GM23248 (cell line): ENCODE results near the gene HMGCL. TPM values are rescaled to one million over a fixed set of nuclear protein-coding genes. Genes with fewer than 3 reads are reported as not detected.

Source experiments
- DNase-seq: peaks from one replicate; pipeline ENCODE4 v3.0.0-alpha.2; 2015
- H2AFZ ChIP-seq: fragments of 200-600 bp; sonication (generic); 2 replicates; pipeline ENCODE4 v1.6.1; 2016; ENCODE audit warnings: antibody characterized with exemption
- H3F3A ChIP-seq: fragments of 200-600 bp; sonication (generic); 2 replicates; pipeline ENCODE4 v1.6.1; 2016; ENCODE audit warnings: mild to moderate bottlenecking, antibody characterized with exemption, mixed run types; ENCODE audit not compliant: insufficient read depth
- H3K27ac ChIP-seq: fragments of 200-600 bp; sonication (generic); 2 replicates; pipeline ENCODE4 v1.5.1; 2016; ENCODE audit warnings: mild to moderate bottlenecking
- H3K27me3 ChIP-seq: fragments of 200-600 bp; sonication (generic); replicated peaks from 2 replicates; pipeline ENCODE4 v1.6.1; 2016; ENCODE audit warnings: mild to moderate bottlenecking; ENCODE audit not compliant: insufficient read depth
- H3K36me3 ChIP-seq: fragments of 200-600 bp; sonication (generic); 2 replicates; pipeline ENCODE4 v1.6.1; 2016; ENCODE audit warnings: low read depth, mild to moderate bottlenecking
- H3K4me1 ChIP-seq: fragments of 200-600 bp; sonication (generic); 2 replicates; pipeline ENCODE4 v1.6.1; 2016; ENCODE audit warnings: mild to moderate bottlenecking; ENCODE audit not compliant: insufficient read depth
- H3K4me2 ChIP-seq: fragments of 200-600 bp; sonication (generic); one replicate; pipeline ENCODE4 v1.6.1; 2016; ENCODE audit warnings: mild to moderate bottlenecking; ENCODE audit not compliant: unreplicated experiment
- H3K4me3 ChIP-seq: fragments of 200-600 bp; sonication (generic); 2 replicates; pipeline ENCODE4 v1.5.1; 2016; ENCODE audit warnings: mild to moderate bottlenecking
- H3K79me2 ChIP-seq: fragments of 200-600 bp; sonication (generic); 2 replicates; pipeline ENCODE4 v1.6.1; 2016; ENCODE audit warnings: mild to moderate bottlenecking; ENCODE audit not compliant: insufficient read depth
- H3K9ac ChIP-seq: fragments of 200-600 bp; sonication (generic); 2 replicates; pipeline ENCODE4 v1.6.1; 2016; ENCODE audit warnings: mild to moderate bottlenecking
- H3K9me2 ChIP-seq: fragments of 200-600 bp; sonication (generic); 2 replicates; pipeline ENCODE4 v1.6.1; 2016; ENCODE audit warnings: mixed run types, mild to moderate bottlenecking, moderate library complexity; ENCODE audit not compliant: insufficient read depth
- H3K9me3 ChIP-seq: fragments of 200-600 bp; sonication (generic); one replicate; pipeline ENCODE4 v1.6.1; 2017; ENCODE audit warnings: low read depth
- H4K20me1 ChIP-seq: fragments of 200-600 bp; sonication (generic); 2 replicates; pipeline ENCODE4 v1.6.0; 2016; ENCODE audit not compliant: insufficient read depth
- EZH2 ChIP-seq: fragments of 200-600 bp; sonication (generic); IDR thresholded peaks from 2 replicates; pipeline ENCODE4 v1.6.1; 2018; ENCODE audit warnings: antibody characterized with exemption, mild to moderate bottlenecking; ENCODE audit not compliant: insufficient read depth, poor library complexity, severe bottlenecking
- EZH2phosphoT487 ChIP-seq: fragments of 200-600 bp; sonication (generic); IDR thresholded peaks from 2 replicates; pipeline ENCODE4 v1.6.1; 2018; ENCODE audit warnings: antibody characterized with exemption, moderate library complexity, mild to moderate bottlenecking, low read depth; ENCODE audit not compliant: insufficient read depth
- WGBS, 2 experiments: methylation state at CpG; one replicate each; pipeline ENCODE4 v1.1.6; 2015 to 2017; ENCODE audit warnings: low lambda C conversion rate in 2 of 2, low coverage in 1 of 2; ENCODE audit errors: missing lambda C conversion rate in 2 of 2; 5-methylcytosine and 5-hydroxymethylcytosine counted together
- in situ Hi-C: fragments of 300-500 bp; cut with MboI; formaldehyde crosslinking; loops from 2 replicates; pipeline ENCODE4 v1.15.0; 2020
- polyA plus RNA-seq: library from polyadenylated mRNA; unstranded; fragments of >200 nt; fragmentation: Nextera tagmentation; extraction: Ambion mirVana; gene quantifications from 2 replicates; pipeline ENCODE4 v1.2.1, GENCODE V29; 2016
- total RNA-seq: library from RNA; depleted of rRNA; stranded (reverse); fragments of >200 nt; shearing (Covaris generic); gene quantifications from 2 replicates; pipeline ENCODE4 v1.2.3, GENCODE V29; 2014

The HMGCL gene
- total and polyA plus RNA-seq, 2 experiments from 2014 or later = 49.3 to 50.8 TPM

- Histone ChIP-seq H3F3A (peaks cover 4% of the 10 kb centered on the region; the same call in 1 of the 2 replicates), H3K4me3 (peak overlapping the region; percentile 84; the same call in 1 of the 2 replicates), H3K9ac (peak overlapping the region; percentile 82; the same call in 1 of the 2 replicates), H3K36me3 (no peaks in the 10 kb centered on the region; the same call in 1 of the 2 replicates), H3K4me2 (peak overlapping the region; percentile 88), H3K79me2 (no peaks in the 10 kb centered on the region), H3K4me1 (peaks cover 7% of the 10 kb centered on the region; the same call in 1 of the 2 replicates), H4K20me1 (no peaks in the 10 kb centered on the region), H2AFZ (0 out of 2 replicates have a peak overlapping the region, but pooled peaks have one; percentile 90), H3K27me3 (no peaks in the 10 kb centered on the region), H3K9me2 (no peaks in the 10 kb centered on the region), H3K27ac (no peak overlapping the region; the same call in 1 of the 2 replicates), H3K9me3 (no peaks in the 10 kb centered on the region)
- no peak for TF ChIP-seq EZH2phosphoT487
- TF ChIP-seq EZH2 = no peak
- in situ Hi-C loops = no loop called here
- 97 to 100% methylated on average over 7 of the region's 7 CpGs for WGBS, 2 experiments
- DNase-seq = no peak
Measured at GRCh38 chr1:23799255-23799569, 26.0 kb downstream of the HMGCL start.

DNA sequence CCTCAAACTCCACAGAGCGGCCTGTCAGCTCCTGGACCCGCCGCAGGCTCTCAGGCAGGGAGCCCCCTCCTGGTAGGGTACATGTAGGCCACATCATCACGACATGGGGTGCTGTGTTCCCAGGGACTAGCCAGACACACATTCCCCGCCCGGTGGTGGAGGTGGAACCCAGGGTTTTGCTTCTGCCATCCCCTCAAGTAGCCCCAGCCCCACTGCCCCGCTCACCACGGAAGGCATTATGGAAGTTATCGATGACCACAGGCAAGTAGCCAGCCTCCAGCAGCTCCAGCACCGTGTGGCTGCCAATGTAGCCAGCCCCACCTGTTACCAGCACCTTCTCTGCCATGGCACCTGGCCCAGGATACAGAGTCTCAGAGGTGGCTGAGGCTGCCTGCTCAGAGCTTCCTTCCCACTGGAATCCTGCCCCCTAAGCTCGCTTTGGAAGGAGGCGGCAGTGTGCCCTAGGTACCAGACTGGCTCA is 26.5 kb downstream of the HMGCL start:
- H3K27ac ChIP-seq = no peak overlapping the region
- peak; percentile 21 for DNase-seq

GRCh38 chr1:23797478-23798448 is 27.5 kb downstream of the HMGCL start:
- H3K79me2 ChIP-seq = peaks cover 11% of the 10 kb centered on the region
- no peak overlapping the region for H2AFZ ChIP-seq
- no peak for DNase-seq
- in situ Hi-C loops = no loop called here
- H3F3A ChIP-seq = peaks cover 3% of the 10 kb centered on the region; the same call in 1 of the 2 replicates
- WGBS, 2 experiments = 81 to 83% methylated on average over 20 of the region's 20 CpGs
- no peaks in the 10 kb centered on the region; the same call in 1 of the 2 replicates for H3K36me3 ChIP-seq
- peaks cover 7% of the 10 kb centered on the region; the same call in 1 of the 2 replicates for H3K4me1 ChIP-seq
- H3K4me2 ChIP-seq = no peak overlapping the region
- H3K4me3 ChIP-seq = no peak overlapping the region
- no peaks in the 10 kb centered on the region for H4K20me1 ChIP-seq
- H3K27ac ChIP-seq = no peak overlapping the region
- no peak overlapping the region for H3K9ac ChIP-seq
- TF ChIP-seq EZH2 (no peak), EZH2phosphoT487 (no peak)
- H3K9me3 ChIP-seq = no peaks in the 10 kb centered on the region
- no peaks in the 10 kb centered on the region for H3K27me3 ChIP-seq
- no peaks in the 10 kb centered on the region for H3K9me2 ChIP-seq

More for the DNA sequence above, 26.5 kb downstream of the HMGCL start:
- H3K4me2 ChIP-seq = no peak overlapping the region
- no peak overlapping the region for H3K9ac ChIP-seq
- no peak for TF ChIP-seq EZH2
- no peak for TF ChIP-seq EZH2phosphoT487
- in situ Hi-C loops = no loop called here
- H4K20me1 ChIP-seq = no peaks in the 10 kb centered on the region
- no peak overlapping the region for H3K4me3 ChIP-seq
- no peak overlapping the region for H2AFZ ChIP-seq
- no peaks in the 10 kb centered on the region for H3K27me3 ChIP-seq
- H3F3A ChIP-seq = peaks cover 4% of the 10 kb centered on the region; the same call in 1 of the 2 replicates
- peaks cover 7% of the 10 kb centered on the region; the same call in 1 of the 2 replicates for H3K4me1 ChIP-seq
- peaks cover 1% of the 10 kb centered on the region; the same call in 1 of the 2 replicates for H3K79me2 ChIP-seq
- 93% methylated on average over 11 to 12 of the region's 12 CpGs for WGBS, 2 experiments
- no peaks in the 10 kb centered on the region; the same call in 1 of the 2 replicates for H3K36me3 ChIP-seq
- H3K9me3 ChIP-seq = no peaks in the 10 kb centered on the region
- H3K9me2 ChIP-seq = no peaks in the 10 kb centered on the region

DNA sequence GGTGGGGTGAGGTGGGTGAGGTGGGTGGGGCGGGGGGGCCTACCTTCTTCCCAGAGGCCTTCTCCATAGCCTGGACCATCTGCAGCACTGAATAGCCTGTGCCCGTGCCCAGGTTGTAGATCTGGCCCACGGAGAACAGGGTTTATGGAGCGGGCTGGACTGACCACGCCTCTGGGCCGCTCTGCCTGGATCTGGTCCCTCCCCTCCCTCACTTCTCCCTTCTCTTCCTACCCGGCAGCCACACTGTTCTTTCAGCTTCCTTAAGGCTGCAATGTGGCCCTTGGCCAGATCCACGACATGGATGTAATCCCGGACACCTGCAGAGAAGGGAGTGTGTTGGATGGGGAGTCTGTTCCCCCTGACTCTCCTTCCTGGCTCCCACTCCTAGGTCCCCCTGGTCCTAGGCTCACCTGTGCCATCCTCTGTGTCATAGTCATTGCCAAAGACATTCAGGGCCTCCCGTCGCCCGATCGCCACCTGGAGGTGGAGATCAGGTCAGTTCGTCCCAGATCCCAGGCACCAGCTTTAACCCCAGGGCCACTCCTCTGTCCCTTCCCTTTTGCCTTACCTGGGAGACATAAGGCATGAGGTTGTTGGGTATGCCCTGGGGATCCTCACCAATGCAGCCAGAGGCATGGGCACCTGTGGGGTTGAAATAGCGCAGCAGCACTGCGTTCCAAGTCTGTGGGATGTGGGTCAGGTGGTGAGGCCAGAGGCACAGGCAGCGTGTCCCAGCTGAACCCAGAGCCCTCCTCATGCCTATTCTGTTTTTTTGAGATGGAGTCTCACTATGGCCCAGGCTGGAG is 28.6 kb downstream of the HMGCL start:
- in situ Hi-C loops = no loop called here

More for the DNA sequence above, 28.6 kb downstream of the HMGCL start:
- Histone ChIP-seq H3K27me3 (no peaks in the 10 kb centered on the region), H3K9me3 (no peaks in the 10 kb centered on the region), H3K4me1 (peaks cover 7% of the 10 kb centered on the region; the same call in 1 of the 2 replicates), H3K36me3 (no peaks in the 10 kb centered on the region; the same call in 1 of the 2 replicates), H3K4me3 (no peak overlapping the region), H3K27ac (no peak overlapping the region), H3F3A (no peaks in the 10 kb centered on the region; the same call in 1 of the 2 replicates), H3K9ac (no peak overlapping the region), H3K9me2 (no peaks in the 10 kb centered on the region), H4K20me1 (no peaks in the 10 kb centered on the region), H3K4me2 (no peak overlapping the region), H2AFZ (no peak overlapping the region), H3K79me2 (peaks cover 22% of the 10 kb centered on the region)
- WGBS, 2 experiments = 75 to 77% methylated on average over 16 to 17 of the region's 17 CpGs
- TF ChIP-seq EZH2 (no peak), EZH2phosphoT487 (no peak)
- no peak for DNase-seq
